Motor neuron (in vitro differentiated cells): ENCODE results near the gene RNASE11. TPM values are rescaled to one million over a fixed set of nuclear protein-coding genes. Genes with fewer than 3 reads are reported as not detected.
A peak's percentile ranks its signal among the peaks of the same experiment; 100 is the strongest.

Experiments used
- ATAC-seq, 8 experiments: fragments of 200-7000 bp; cut with Tn5 transposase; replicated peaks in 6 of 8; 2 replicates each; pipeline ENCODE4 v1.8.0; 2021; ENCODE audit warnings: mild to moderate bottlenecking in 8 of 8, moderate library complexity in 8 of 8
- H3K27ac ChIP-seq, 2 donors: fragments of 250-450 bp; sonication (Bioruptor Pico); 2 replicates each; pipeline ENCODE4 v1.9.0; 2021; ENCODE audit warnings: antibody characterized with exemption in 2 of 2, mild to moderate bottlenecking in 2 of 2, moderate library complexity in 1 of 2
- H3K4me1 ChIP-seq, 2 donors: fragments of 250-450 bp; sonication (Bioruptor Pico); replicated peaks in 1 of 2; 2 replicates each; pipeline ENCODE4 v1.6.1; 2021; ENCODE audit warnings: antibody characterized with exemption in 2 of 2, mild to moderate bottlenecking in 2 of 2, moderate library complexity in 1 of 2
- H3K4me3 ChIP-seq, 5 donors: fragments of 250-450 bp; sonication (Bioruptor Pico); 2 replicates each; pipeline ENCODE4 v1.9.0; 2021; ENCODE audit warnings: antibody characterized with exemption in 5 of 5, mild to moderate bottlenecking in 5 of 5, moderate library complexity in 4 of 5
- WGBS, 10 experiments: fragments of 450-650 bp; shearing (Covaris generic); methylation state at CpG; one replicate each; pipeline ENCODE4 v1.0.0; 2022; 5-methylcytosine and 5-hydroxymethylcytosine counted together
- in situ Hi-C, 9 experiments: fragments of 400-800 bp; cut with MboI; loops; one replicate each; pipeline ENCODE4 v1.15.0; 2021; ENCODE audit warnings: low sequenced_read_pairs in 9 of 9, low pct_unique_long_range_greater_than_20kb in 2 of 9; ENCODE audit not compliant: unreplicated experiment in 9 of 9
- total RNA-seq, 8 experiments: library from RNA; unstranded; fragments of 300-600 nt; gene quantifications; 2 replicates each; pipeline versions ENCODE4 v1.2.3 to v1.2.4, GENCODE V29; 2022

The RNASE11 gene
- under 1 TPM in 1 of 8 experiments, not detected in 7; 0.29 TPM for total RNA-seq

- H3K4me3 ChIP-seq, result no peak within 1 kb of the TSS
- 8 to 89% (median 70%) methylated on average over 1 to 5 of the region's 6 CpGs; no CpG with 5 or more reads in 1 of the 10 experiments for WGBS, 10 experiments
- no peak within 1 kb of the TSS for H3K27ac ChIP-seq
- in situ Hi-C loops, result no loop called here
- H3K4me1 ChIP-seq, result no peaks in the 10 kb centered on the region
- ATAC-seq, result no peak
These were observed at the start of gene RNASE11 for GRCh38 chr14:20587489-20588154. Gene RNASE11 (minus strand): TSS chr14:20588001.

GRCh38 chr14:20632831-20633691 lies 45.3 kb upstream of the RNASE11 start:
- Histone ChIP-seq H3K27ac (no peak overlapping the region), H3K4me3 (peak overlapping the region; percentile 15 to 41 (median 39)), H3K4me1 (no peaks in the 10 kb centered on the region)
- peak; percentile 74 to 86 (median 78) for ATAC-seq
- in situ Hi-C loops, result no loop called here
- WGBS, 10 experiments, result 0 to 7% (median 1%) methylated on average over 3 to 35 of the region's 45 CpGs

DNA sequence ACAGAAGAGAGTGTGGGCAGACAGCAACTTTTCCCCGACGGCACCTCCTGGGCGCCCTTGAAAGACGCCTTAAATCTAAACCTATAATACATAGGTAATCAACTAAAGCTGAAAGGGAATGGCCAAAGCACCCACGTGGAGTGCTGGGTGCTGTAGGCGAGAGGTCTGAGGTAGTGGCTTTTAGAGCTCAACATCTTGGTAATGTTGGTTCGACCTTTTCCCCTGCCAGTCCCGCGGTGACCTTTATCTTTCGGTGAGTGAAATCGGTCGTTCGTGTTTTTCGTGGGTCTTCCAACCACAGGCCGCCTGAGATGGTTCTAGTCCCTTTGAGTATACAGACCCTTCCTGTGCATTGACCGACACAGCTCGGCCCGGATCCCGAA lies 44.6 kb upstream of the RNASE11 start:
- Histone ChIP-seq H3K4me3 (peak overlapping the region; percentile 15 to 41 (median 39)), H3K27ac (no peak overlapping the region), H3K4me1 (no peaks in the 10 kb centered on the region)
- WGBS, 10 experiments, result 0 to 10% (median 1%) methylated on average over 2 to 16 of the region's 19 CpGs; no CpG with 5 or more reads in 4 of the 10 experiments
- in situ Hi-C loops, result no loop called here
- peak in 6 of 8 experiments; percentile 3 to 20 (median 16) for ATAC-seq

GRCh38 chr14:20631880-20632389 lies 44.1 kb upstream of the RNASE11 start:
- Histone ChIP-seq H3K4me3 (peak overlapping the region; percentile 6 to 41 (median 39)), H3K4me1 (no peaks in the 10 kb centered on the region), H3K27ac (no peak overlapping the region)
- 0 to 7% (median 0%) methylated on average over 1 to 14 of the region's 18 CpGs; no CpG with 5 or more reads in 2 of the 10 experiments for WGBS, 10 experiments
- ATAC-seq, result peak; percentile 21 to 56 (median 39)
- in situ Hi-C loops, result no loop called here

DNA sequence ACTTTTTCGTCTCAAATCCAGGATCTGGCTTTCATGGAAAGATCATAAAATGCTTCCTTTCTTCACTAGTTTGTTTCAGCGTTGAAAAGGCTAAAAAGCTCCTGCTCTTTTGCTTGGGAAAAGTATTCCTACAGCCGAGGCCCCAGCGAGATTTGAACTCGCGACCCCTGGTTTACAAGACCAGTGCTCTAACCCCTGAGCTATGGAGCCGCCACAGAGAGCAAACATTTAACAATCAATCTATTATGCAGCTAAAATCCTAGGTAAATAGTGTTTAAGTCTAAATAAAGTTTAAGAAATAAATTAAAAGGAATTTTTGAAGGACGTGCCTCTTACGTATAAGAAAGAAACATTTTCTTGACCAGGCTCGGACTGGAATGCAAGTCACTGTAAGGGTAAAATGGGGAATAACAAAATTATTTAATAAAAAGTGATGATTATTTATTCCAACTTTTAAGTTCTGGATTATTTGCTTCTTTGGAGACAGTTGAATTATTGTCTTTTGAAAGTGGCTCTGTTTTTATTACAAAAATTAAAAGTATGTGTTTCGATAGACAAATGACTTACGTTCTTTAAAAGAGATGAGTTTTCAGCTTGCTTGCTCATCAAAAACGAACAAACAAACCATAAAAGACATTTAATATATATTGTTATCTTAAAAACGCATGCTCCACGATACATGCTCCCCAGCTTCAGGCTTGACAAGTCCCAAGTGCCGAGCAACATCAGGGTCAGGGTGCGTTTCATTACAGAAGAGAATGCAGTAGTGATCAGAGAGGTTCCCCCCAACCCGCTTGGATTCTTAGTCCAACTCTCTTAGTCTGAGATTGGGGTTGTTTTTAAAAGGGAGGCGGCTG lies 43.5 kb upstream of the RNASE11 start:
- WGBS, 10 experiments, result 0 to 7% (median 2%) methylated on average over 2 to 18 of the region's 19 CpGs
- Histone ChIP-seq H3K27ac (no peak overlapping the region), H3K4me3 (peak overlapping the region; percentile 6 to 41 (median 39)), H3K4me1 (no peaks in the 10 kb centered on the region)
- in situ Hi-C loops, result no loop called here
- ATAC-seq, result peak; percentile 18 to 44 (median 36)

- Histone ChIP-seq H3K4me3 (peak overlapping the region; percentile 5 to 41 (median 39)), H3K4me1 (no peaks in the 10 kb centered on the region), H3K27ac (no peak overlapping the region)
- peak; percentile 13 to 40 (median 30) for ATAC-seq
- in situ Hi-C loops, result no loop called here
- WGBS, 10 experiments, result 0 to 4% (median 2%) methylated on average over 1 to 19 of the region's 23 CpGs
These were observed 42.7 kb upstream of the RNASE11 start for GRCh38 chr14:20630340-20631022.

GRCh38 chr14:20628063-20628854 lies 40.5 kb upstream of the RNASE11 start:
- WGBS, 10 experiments, result 8 to 54% (median 26%) methylated on average over 3 to 10 of the region's 10 CpGs
- in situ Hi-C loops, result no loop called here
- no peaks in the 10 kb centered on the region for H3K4me1 ChIP-seq
- H3K27ac ChIP-seq, result no peak overlapping the region
- ATAC-seq, result no peak
- no peak overlapping the region for H3K4me3 ChIP-seq

- 13 to 50% (median 36%) methylated on average over 1 to 5 of the region's 5 CpGs; no CpG with 5 or more reads in 1 of the 10 experiments for WGBS, 10 experiments
- in situ Hi-C loops, result no loop called here
These were observed 39.7 kb upstream of the RNASE11 start for GRCh38 chr14:20627346-20628027.

GRCh38 chr14:20626274-20626673 lies 38.5 kb upstream of the RNASE11 start:
- Histone ChIP-seq H3K27ac (no peak overlapping the region), H3K4me1 (no peaks in the 10 kb centered on the region), H3K4me3 (peak overlapping the region in 2 of 5 donors; percentile 13 to 20)
- no peak for ATAC-seq
- WGBS, 10 experiments, result 0 to 91% (median 22%) methylated on average over 1 to 10 of the region's 12 CpGs; no CpG with 5 or more reads in 2 of the 10 experiments
- in situ Hi-C loops, result no loop called here

More at GRCh38 chr14:20627346-20628027, 39.7 kb upstream of the RNASE11 start:
- ATAC-seq, result no peak
- Histone ChIP-seq H3K4me1 (no peaks in the 10 kb centered on the region), H3K4me3 (no peak overlapping the region), H3K27ac (no peak overlapping the region)

- H3K27ac ChIP-seq, result no peak overlapping the region
- 0 to 46% (median 13%) methylated on average over 1 to 18 of the region's 22 CpGs for WGBS, 10 experiments
- peak overlapping the region in 3 of 5 donors; percentile 20 to 26 (median 22) for H3K4me3 ChIP-seq
- ATAC-seq, result peak in 6 of 8 experiments; percentile 9 to 58 (median 38)
- H3K4me1 ChIP-seq, result no peaks in the 10 kb centered on the region
- in situ Hi-C loops, result loop anchor here in 4 of 9 experiments (25.0 kb wide), 1 partner anchor 287 kb away; the partner anchor contains the start of genes CCNB1IP1 (in 4 of the 4) and PARP2 (in 4 of the 4)
These were observed 36.8 kb upstream of the RNASE11 start for GRCh38 chr14:20624495-20625070.
